ENCODE results near the gene ECI2. TPM values are rescaled to one million over a fixed set of nuclear protein-coding genes. Genes with fewer than 3 reads are reported as not detected.

Gene ECI2
- total and polyA plus RNA-seq, 2 of the 13 experiments (the other 11 are each of a cell fraction or from before 2014, with no cell fraction given) = 78.5 to 228 TPM

DNA sequence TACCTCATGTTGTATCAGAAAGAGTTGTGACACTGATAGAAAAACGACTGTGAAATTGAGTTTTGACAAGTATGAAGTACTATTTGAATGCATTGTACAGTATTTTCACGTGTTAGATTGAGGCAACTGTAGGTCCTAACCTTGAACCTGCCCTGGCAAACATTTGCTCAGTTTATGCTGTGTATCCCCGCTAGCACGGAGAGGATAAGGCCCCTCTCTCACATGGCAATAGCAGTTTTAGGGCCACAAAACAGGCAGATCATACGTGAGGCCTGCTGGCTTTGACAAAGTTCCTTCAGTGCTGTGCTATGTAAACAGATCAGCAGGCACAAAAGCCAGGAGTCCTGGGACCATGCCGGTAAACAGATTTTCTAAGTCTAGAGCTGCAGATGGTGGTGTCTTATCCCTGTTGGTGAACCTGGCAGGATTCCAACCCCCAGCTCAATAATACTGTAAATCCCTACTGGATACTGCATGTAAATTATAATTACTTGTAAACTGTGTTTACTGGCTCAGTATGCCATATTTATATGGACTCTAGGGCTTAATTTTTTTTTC is 32.6 kb downstream of the ECI2 start (continued):
- TF ChIP-seq, protein P1, sequence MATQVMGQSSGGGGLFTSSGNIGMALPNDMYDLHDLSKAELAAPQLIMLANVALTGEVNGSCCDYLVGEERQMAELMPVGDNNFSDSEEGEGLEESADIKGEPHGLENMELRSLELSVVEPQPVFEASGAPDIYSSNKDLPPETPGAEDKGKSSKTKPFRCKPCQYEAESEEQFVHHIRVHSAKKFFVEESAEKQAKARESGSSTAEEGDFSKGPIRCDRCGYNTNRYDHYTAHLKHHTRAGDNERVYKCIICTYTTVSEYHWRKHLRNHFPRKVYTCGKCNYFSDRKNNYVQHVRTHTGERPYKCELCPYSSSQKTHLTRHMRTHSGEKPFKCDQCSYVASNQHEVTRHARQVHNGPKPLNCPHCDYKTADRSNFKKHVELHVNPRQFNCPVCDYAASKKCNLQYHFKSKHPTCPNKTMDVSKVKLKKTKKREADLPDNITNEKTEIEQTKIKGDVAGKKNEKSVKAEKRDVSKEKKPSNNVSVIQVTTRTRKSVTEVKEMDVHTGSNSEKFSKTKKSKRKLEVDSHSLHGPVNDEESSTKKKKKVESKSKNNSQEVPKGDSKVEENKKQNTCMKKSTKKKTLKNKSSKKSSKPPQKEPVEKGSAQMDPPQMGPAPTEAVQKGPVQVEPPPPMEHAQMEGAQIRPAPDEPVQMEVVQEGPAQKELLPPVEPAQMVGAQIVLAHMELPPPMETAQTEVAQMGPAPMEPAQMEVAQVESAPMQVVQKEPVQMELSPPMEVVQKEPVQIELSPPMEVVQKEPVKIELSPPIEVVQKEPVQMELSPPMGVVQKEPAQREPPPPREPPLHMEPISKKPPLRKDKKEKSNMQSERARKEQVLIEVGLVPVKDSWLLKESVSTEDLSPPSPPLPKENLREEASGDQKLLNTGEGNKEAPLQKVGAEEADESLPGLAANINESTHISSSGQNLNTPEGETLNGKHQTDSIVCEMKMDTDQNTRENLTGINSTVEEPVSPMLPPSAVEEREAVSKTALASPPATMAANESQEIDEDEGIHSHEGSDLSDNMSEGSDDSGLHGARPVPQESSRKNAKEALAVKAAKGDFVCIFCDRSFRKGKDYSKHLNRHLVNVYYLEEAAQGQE (IDR thresholded peaks at IDR 0.05; ENCODE audit: borderline replicate concordance in 1 of 2, low read depth in 1 of 2, low read length in 2 of 2) = peak in 1 of 2 experiments; percentile 54; a peak in 1 of 4 replicates
- TF ChIP-seq, protein P2, sequence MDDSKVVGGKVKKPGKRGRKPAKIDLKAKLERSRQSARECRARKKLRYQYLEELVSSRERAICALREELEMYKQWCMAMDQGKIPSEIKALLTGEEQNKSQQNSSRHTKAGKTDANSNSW (CRISPR knock-in tag; IDR thresholded peaks at IDR 0.05; ENCODE audit: borderline replicate concordance) = no peak
- no peak for TF ChIP-seq SMARCC2 (IDR thresholded peaks at IDR 0.05)
- no peak for TF ChIP-seq SYNCRIP (IDR thresholded peaks at IDR 0.05; ENCODE audit: insufficient read depth, low read depth, low read length)
- TF ChIP-seq ZNF296 (CRISPR knock-in tag; conservative IDR thresholded peaks at IDR 0.05) = no peak
- TF ChIP-seq, protein P3, sequence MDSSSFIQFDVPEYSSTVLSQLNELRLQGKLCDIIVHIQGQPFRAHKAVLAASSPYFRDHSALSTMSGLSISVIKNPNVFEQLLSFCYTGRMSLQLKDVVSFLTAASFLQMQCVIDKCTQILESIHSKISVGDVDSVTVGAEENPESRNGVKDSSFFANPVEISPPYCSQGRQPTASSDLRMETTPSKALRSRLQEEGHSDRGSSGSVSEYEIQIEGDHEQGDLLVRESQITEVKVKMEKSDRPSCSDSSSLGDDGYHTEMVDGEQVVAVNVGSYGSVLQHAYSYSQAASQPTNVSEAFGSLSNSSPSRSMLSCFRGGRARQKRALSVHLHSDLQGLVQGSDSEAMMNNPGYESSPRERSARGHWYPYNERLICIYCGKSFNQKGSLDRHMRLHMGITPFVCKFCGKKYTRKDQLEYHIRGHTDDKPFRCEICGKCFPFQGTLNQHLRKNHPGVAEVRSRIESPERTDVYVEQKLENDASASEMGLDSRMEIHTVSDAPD (CRISPR knock-in tag; IDR thresholded peaks at IDR 0.05) = peak; percentile 97
- TF ChIP-seq, protein P4, sequence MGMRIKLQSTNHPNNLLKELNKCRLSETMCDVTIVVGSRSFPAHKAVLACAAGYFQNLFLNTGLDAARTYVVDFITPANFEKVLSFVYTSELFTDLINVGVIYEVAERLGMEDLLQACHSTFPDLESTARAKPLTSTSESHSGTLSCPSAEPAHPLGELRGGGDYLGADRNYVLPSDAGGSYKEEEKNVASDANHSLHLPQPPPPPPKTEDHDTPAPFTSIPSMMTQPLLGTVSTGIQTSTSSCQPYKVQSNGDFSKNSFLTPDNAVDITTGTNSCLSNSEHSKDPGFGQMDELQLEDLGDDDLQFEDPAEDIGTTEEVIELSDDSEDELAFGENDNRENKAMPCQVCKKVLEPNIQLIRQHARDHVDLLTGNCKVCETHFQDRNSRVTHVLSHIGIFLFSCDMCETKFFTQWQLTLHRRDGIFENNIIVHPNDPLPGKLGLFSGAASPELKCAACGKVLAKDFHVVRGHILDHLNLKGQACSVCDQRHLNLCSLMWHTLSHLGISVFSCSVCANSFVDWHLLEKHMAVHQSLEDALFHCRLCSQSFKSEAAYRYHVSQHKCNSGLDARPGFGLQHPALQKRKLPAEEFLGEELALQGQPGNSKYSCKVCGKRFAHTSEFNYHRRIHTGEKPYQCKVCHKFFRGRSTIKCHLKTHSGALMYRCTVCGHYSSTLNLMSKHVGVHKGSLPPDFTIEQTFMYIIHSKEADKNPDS (CRISPR knock-in tag; IDR thresholded peaks at IDR 0.05) = peak; percentile 97
- peak; percentile 36; the same call in 1 of the 2 replicates for TF ChIP-seq GATA4 (IDR thresholded peaks at IDR 0.05; ENCODE audit: borderline replicate concordance, low read depth)
- TF ChIP-seq, protein P5, sequence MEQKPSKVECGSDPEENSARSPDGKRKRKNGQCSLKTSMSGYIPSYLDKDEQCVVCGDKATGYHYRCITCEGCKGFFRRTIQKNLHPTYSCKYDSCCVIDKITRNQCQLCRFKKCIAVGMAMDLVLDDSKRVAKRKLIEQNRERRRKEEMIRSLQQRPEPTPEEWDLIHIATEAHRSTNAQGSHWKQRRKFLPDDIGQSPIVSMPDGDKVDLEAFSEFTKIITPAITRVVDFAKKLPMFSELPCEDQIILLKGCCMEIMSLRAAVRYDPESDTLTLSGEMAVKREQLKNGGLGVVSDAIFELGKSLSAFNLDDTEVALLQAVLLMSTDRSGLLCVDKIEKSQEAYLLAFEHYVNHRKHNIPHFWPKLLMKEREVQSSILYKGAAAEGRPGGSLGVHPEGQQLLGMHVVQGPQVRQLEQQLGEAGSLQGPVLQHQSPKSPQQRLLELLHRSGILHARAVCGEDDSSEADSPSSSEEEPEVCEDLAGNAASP (CRISPR knock-in tag; IDR thresholded peaks at IDR 0.05; ENCODE audit: borderline replicate concordance) = peak; percentile 91
- TF ChIP-seq, protein P6, sequence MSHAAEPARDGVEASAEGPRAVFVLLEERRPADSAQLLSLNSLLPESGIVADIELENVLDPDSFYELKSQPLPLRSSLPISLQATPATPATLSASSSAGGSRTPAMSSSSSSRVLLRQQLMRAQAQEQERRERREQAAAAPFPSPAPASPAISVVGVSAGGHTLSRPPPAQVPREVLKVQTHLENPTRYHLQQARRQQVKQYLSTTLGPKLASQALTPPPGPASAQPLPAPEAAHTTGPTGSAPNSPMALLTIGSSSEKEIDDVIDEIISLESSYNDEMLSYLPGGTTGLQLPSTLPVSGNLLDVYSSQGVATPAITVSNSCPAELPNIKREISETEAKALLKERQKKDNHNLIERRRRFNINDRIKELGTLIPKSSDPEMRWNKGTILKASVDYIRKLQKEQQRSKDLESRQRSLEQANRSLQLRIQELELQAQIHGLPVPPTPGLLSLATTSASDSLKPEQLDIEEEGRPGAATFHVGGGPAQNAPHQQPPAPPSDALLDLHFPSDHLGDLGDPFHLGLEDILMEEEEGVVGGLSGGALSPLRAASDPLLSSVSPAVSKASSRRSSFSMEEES (CRISPR knock-in tag; IDR thresholded peaks at IDR 0.05) = peak; percentile 95
- TF ChIP-seq ZNF768 (CRISPR knock-in tag; IDR thresholded peaks at IDR 0.05) = no peak
- peak; percentile 90 for TF ChIP-seq ZNF264 (CRISPR knock-in tag; IDR thresholded peaks at IDR 0.05)
- no peak for TF ChIP-seq NRL (CRISPR knock-in tag; IDR thresholded peaks at IDR 0.05; ENCODE audit: borderline replicate concordance)
- no peak for TF ChIP-seq DNMT3B (CRISPR knock-in tag; conservative IDR thresholded peaks at IDR 0.05)
- TF ChIP-seq ZNF776 (CRISPR knock-in tag; IDR thresholded peaks at IDR 0.05) = no peak
- peak; percentile 80 for TF ChIP-seq ZKSCAN8 (CRISPR knock-in tag; IDR thresholded peaks at IDR 0.05; ENCODE audit: borderline replicate concordance)
- TF ChIP-seq ZNF10 (CRISPR knock-in tag; IDR thresholded peaks at IDR 0.05; ENCODE audit: borderline replicate concordance, low read depth) = no peak
- TF ChIP-seq TSC22D2 (CRISPR knock-in tag; IDR thresholded peaks at IDR 0.05; ENCODE audit: borderline replicate concordance) = peak; percentile 72; the same call in 1 of the 2 replicates
- no peak for TF ChIP-seq MAFG (CRISPR knock-in tag; IDR thresholded peaks at IDR 0.05)

Measured in HepG2 (cell line).